Fibroblast of lung (primary cell): Measurements from ENCODE around the gene UGT1A7. TPM values are rescaled to one million over a fixed set of nuclear protein-coding genes. Genes with fewer than 3 reads are reported as not detected.

Source experiments
- DNase-seq, 2 donors: peaks; one replicate each; pipeline versions ENCODE4 v3.0.0 to v3.0.0-alpha.2; 2010; ENCODE audit warnings: low read depth in 2 of 2
- H2AFZ ChIP-seq: 2 replicates; pipeline ENCODE4 v1.5.1; 2012; ENCODE audit warnings: low read length, control low read depth, inconsistent platforms
- H3K27ac ChIP-seq: 2 replicates; pipeline ENCODE4 v1.5.1; 2011; ENCODE audit warnings: low read length, control low read depth; ENCODE audit not compliant: insufficient read depth
- H3K27me3 ChIP-seq: 2 replicates; pipeline ENCODE4 v1.5.1; 2011; ENCODE audit warnings: mild to moderate bottlenecking, low read length; ENCODE audit not compliant: control insufficient read depth, insufficient read depth
- H3K36me3 ChIP-seq: 2 replicates; pipeline ENCODE4 v1.5.1; 2011; ENCODE audit warnings: low read length; ENCODE audit not compliant: control insufficient read depth, insufficient read depth
- H3K4me1 ChIP-seq: 2 replicates; pipeline ENCODE4 v1.5.1; 2011; ENCODE audit warnings: low read length; ENCODE audit not compliant: control insufficient read depth, insufficient read depth; ENCODE audit errors: extremely low read depth
- H3K4me2 ChIP-seq: 2 replicates; pipeline ENCODE4 v1.5.1; 2011; ENCODE audit warnings: low read length, control low read depth; ENCODE audit not compliant: insufficient read depth; ENCODE audit errors: extremely low read depth
- H3K4me3 ChIP-seq, 4 experiments: fragments of 200-600 bp in 1 of 4; sonication (generic) in 1 of 4; replicated peaks in 1 of 4; 2 replicates each; pipeline ENCODE4 v1.5.1; 2011 to 2016; ENCODE audit warnings: low read length in 4 of 4, low read depth in 3 of 4, mild to moderate bottlenecking in 3 of 4, control low read depth in 2 of 4, inconsistent platforms in 1 of 4, mixed read lengths in 1 of 4; ENCODE audit not compliant: insufficient read depth in 1 of 4; ENCODE audit errors: control extremely low read depth in 1 of 4
- H3K79me2 ChIP-seq: 2 replicates; pipeline ENCODE4 v1.5.1; 2012; ENCODE audit warnings: mild to moderate bottlenecking, low read length, inconsistent platforms; ENCODE audit not compliant: control insufficient read depth, insufficient read depth
- H3K9ac ChIP-seq: 2 replicates; pipeline ENCODE4 v1.5.1; 2011; ENCODE audit warnings: mild to moderate bottlenecking, low read length, control low read depth; ENCODE audit not compliant: insufficient read depth
- H3K9me3 ChIP-seq: 2 replicates; pipeline ENCODE4 v1.5.1; 2012; ENCODE audit warnings: low read depth, low read length; ENCODE audit not compliant: control insufficient read depth, insufficient read depth
- H4K20me1 ChIP-seq: 2 replicates; pipeline ENCODE4 v1.5.1; 2011; ENCODE audit warnings: low read length; ENCODE audit not compliant: control insufficient read depth, insufficient read depth; ENCODE audit errors: extremely low read depth
- CTCF ChIP-seq, 2 donors: IDR thresholded peaks in 1 of 2; conservative IDR thresholded peaks in 1 of 2; 1 replicate in 1 of 2; 2 replicates in 1 of 2; pipeline ENCODE4 v1.5.1; 2011 to 2012; ENCODE audit warnings: low read length in 2 of 2, control low read depth in 1 of 2, inconsistent platforms in 1 of 2, low read depth in 1 of 2, mild to moderate bottlenecking in 1 of 2
- EZH2 ChIP-seq: IDR thresholded peaks from 2 replicates; pipeline ENCODE4 v1.5.1; 2012; ENCODE audit warnings: low read length, control low read depth, mild to moderate bottlenecking; ENCODE audit errors: missing control alignments
- polyA plus RNA-seq, 2 donors: library from polyadenylated mRNA; depleted of rRNA in 1 of 2; stranded (reverse) in 1 of 2; unstranded in 1 of 2; fragments of >200 nt; gene quantifications; 2 replicates each; pipeline ENCODE4 v1.2.1, GENCODE V29; 2011 to 2012; ENCODE audit warnings: missing spikeins in 1 of 2
- total RNA-seq: library from RNA; depleted of rRNA; stranded (reverse); fragments of >200 nt; gene quantifications from 2 replicates; pipeline ENCODE4 v1.2.1, GENCODE V29; 2014

Gene UGT1A7
- total and polyA plus RNA-seq, 2 donors (not counting 1 experiment from before 2014, with no cell fraction given), result not detected

- Histone ChIP-seq H3K9me3 (no peaks in the 10 kb centered on the region), H3K27me3 (no peaks in the 10 kb centered on the region), H3K9ac (no peak overlapping the region), H3K27ac (no peak overlapping the region), H3K4me1 (no peaks in the 10 kb centered on the region), H3K79me2 (no peaks in the 10 kb centered on the region), H3K4me3 (no peak overlapping the region), H2AFZ (no peak overlapping the region), H3K4me2 (no peak overlapping the region), H4K20me1 (no peaks in the 10 kb centered on the region), H3K36me3 (no peaks in the 10 kb centered on the region)
- DNase-seq, result no peak
- TF ChIP-seq CTCF (conservative IDR thresholded peaks at IDR 0.05 in 1 of 2, IDR thresholded peaks at IDR 0.05 in 1 of 2; ENCODE audit: low read depth in 1 of 2, low read length in 2 of 2), result no peak
- TF ChIP-seq EZH2, result no peak
Measured at GRCh38 chr2:233684640-233685039, 2.9 kb downstream of the UGT1A7 start.

GRCh38 chr2:233686928-233687327 is 5.2 kb downstream of the UGT1A7 start:
- no peak overlapping the region for H2AFZ ChIP-seq
- H4K20me1 ChIP-seq, result no peaks in the 10 kb centered on the region
- no peak overlapping the region for H3K9ac ChIP-seq
- H3K9me3 ChIP-seq, result no peaks in the 10 kb centered on the region
- H3K36me3 ChIP-seq, result no peaks in the 10 kb centered on the region
- TF ChIP-seq EZH2 (no peak), CTCF (conservative IDR thresholded peaks at IDR 0.05 in 1 of 2, IDR thresholded peaks at IDR 0.05 in 1 of 2; ENCODE audit: low read depth in 1 of 2, low read length in 2 of 2) (no peak)
- no peak overlapping the region for H3K4me3 ChIP-seq
- H3K4me1 ChIP-seq, result no peaks in the 10 kb centered on the region
- DNase-seq, result peak in 1 of 2 donors; percentile 42
- no peak overlapping the region for H3K4me2 ChIP-seq
- H3K27me3 ChIP-seq, result no peaks in the 10 kb centered on the region
- no peak overlapping the region for H3K27ac ChIP-seq
- H3K79me2 ChIP-seq, result no peaks in the 10 kb centered on the region

DNA sequence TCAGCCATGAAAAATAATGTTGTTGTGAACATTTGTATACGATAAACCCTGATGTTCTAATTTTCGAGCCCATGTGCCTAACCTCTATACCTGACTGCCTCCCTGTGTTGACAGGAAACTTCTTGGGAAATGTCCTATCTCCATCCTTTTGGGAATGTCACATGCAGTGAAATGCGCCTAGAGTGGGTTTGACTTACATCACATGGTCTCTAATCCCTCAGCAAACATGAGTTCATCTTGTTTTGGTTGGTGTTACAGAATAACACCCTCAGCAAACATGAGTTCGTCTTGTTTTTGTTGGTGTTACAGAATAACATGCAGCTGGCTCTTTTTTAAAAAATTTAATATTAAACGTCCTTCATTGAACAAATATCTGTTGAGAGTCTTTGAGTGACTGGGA is 6.6 kb downstream of the UGT1A7 start:
- H3K27me3 ChIP-seq, result no peaks in the 10 kb centered on the region

More for the DNA sequence above, 6.6 kb downstream of the UGT1A7 start:
- Histone ChIP-seq H3K9me3 (no peaks in the 10 kb centered on the region), H3K36me3 (no peaks in the 10 kb centered on the region), H4K20me1 (no peaks in the 10 kb centered on the region), H3K4me2 (no peak overlapping the region), H3K4me1 (no peaks in the 10 kb centered on the region), H3K79me2 (no peaks in the 10 kb centered on the region), H2AFZ (no peak overlapping the region), H3K27ac (no peak overlapping the region), H3K4me3 (no peak overlapping the region), H3K9ac (no peak overlapping the region)
- DNase-seq, result no peak
- TF ChIP-seq CTCF (conservative IDR thresholded peaks at IDR 0.05 in 1 of 2, IDR thresholded peaks at IDR 0.05 in 1 of 2; ENCODE audit: low read depth in 1 of 2, low read length in 2 of 2), result no peak
- no peak for TF ChIP-seq EZH2
